ENCODE data around the gene GABBR1.
A peak's percentile ranks its signal among the peaks of the same experiment; 100 is the strongest.

Gene GABBR1

DNA sequence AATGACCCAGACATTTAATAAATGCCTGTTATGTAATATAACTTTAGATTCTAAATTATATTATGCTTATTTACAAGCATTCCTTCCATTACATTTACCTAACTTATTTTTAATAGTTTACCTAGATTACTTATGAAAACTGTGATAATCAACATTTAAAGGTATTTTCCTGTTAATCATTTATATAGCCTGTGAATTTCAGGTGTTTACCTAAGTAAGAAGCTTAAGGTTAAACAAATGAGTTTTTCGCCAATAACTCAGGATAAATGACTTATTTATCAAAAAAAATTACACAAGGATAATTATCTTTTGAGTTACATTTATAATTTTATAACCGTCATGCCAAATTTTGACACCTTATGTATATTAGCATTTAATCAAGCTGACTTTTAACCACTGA is 108.9 kb downstream of the GABBR1 start:
- no peak for DNase-seq

- no peak for DNase-seq
Observed at GRCh38 chr6:29522227-29522626, 110.8 kb downstream of the GABBR1 start.

DNA sequence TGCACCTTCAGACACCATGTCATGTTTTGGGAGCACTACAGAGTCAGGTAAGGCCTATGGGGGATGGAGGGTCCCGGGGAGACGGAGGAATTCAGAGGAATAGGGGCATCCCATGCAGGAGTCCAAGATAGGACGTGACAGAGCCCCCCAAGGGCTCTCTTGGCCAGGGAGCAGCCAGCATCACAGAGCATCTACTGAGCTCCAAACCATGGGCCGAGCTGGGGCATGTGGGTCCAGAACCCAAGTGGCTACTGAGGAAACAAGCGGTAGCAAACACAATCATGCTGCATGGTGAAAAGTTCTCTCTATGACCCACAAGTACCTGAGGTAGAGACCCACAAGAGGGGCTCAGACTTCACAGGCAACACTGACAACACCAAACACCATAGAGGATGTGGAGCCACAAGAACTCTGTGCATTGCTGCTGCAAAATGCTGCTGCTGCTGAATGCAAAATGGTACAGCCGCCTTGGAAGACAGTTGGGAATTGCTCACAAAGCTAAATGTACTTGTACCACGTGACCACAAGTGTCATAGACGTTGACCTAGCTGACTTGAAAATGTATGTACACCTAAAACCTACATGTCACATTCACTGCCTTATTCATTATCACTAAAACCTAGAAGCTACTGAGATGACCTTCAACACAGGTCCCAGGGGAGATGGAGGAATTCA is 111.8 kb downstream of the GABBR1 start:
- no peak for DNase-seq

DNA sequence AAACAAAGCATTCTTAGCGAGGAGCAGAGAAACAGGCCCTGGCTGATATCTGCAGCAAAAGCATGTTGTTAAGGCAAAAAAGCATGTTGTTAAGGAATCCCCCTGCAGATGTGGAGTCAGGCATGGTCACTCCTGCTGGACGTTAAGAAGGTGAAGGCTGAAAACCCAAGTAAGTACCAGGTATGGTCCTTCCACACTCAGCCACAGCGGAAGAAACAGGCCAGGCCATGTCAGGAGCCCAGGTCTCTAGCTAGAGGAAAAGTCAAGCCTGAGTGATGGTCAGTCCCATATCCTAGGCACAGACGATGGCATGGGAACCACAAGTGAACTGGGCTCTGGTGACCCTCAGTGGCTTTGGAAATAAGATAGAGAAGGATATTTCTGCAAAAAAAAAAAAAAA is 112.8 kb downstream of the GABBR1 start:
- no peak for DNase-seq

- no peak for DNase-seq
Observed at GRCh38 chr6:29519291-29520010, 113.5 kb downstream of the GABBR1 start.

GRCh38 chr6:29517728-29518440 is 115.1 kb downstream of the GABBR1 start:
- no peak for DNase-seq

GRCh38 chr6:29517245-29517644 is 115.7 kb downstream of the GABBR1 start:
- no peak for DNase-seq

DNA sequence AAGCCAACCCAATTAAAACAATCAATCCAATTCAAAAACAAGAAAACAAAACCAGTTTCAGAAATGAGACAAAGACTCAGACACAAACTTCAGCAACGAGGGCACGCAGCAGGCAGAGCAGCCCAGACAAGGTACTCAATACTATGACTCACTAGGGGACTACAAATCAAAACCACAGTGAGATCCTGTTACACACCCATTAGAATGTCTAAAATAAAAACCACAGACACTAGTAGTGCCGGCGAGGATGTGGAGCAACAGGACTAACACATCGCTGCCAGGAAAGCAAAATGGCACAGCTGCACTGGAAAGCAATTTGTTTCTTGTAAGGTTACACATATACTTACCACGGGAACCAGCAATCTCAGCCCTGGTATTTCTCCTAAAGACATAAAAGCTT is 116.9 kb downstream of the GABBR1 start:
- peak; percentile 82 to 85 for DNase-seq

GRCh38 chr6:29510746-29511300 is 122.2 kb downstream of the GABBR1 start:
- no peak for DNase-seq

GRCh38 chr6:29510202-29510601 is 122.8 kb downstream of the GABBR1 start:
- no peak for DNase-seq

Data from Kasumi-1 (cell line).